Measurements from ENCODE around the gene PLA2G4C. TPM values are rescaled to one million over a fixed set of nuclear protein-coding genes. Genes with fewer than 3 reads are reported as not detected.

The PLA2G4C gene
- polyA plus RNA-seq, 2 of the 4 experiments (the other 2 are of a cell fraction): 1.4 to 2.1 TPM

DNA sequence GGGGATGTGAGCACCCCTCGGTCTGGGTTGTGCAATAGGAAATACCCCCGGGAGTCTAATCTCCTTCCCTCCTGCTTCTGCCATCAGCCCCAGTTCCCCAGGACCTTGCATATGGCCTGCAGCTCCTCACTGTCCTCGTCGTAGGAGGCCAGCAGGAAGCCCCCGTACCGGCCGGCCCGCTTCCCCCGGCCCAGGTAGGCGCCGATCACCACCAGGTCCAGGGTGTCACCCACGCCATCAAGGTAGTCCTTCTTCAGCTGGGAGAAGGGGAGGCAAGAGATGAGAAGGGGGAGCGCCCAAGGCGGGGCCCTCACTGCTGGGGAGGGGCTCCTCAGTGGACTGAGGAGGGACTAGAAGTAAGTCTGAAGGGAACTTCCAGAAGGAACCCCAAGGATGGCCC is 10.4 kb upstream of the PLA2G4C start:
- WGBS (ENCODE audit: missing lambda C conversion rate): 97% methylated on average over 14 of the region's 14 CpGs
- DNase-seq (ENCODE audit: low read depth in 1 of 2, low spot score in 1 of 2) (no peak), ATAC-seq (no peak), FAIRE-seq (no peak)
- CTCF ChIA-PET: interaction anchor here (0.7 to 10.4 kb wide), 2 partner anchors 12 to 73 kb away, joined by 5 to 111 read pairs; partner anchors contain the start of gene PLA2G4C
- H3K4me2 ChIP-seq: no peak overlapping the region
- no peak overlapping the region for H3K4me3 ChIP-seq
- H3K4me1 ChIP-seq: no peaks in the 10 kb centered on the region
- no peak overlapping the region for H3K27ac ChIP-seq
- TF ChIP-seq RNF2 (IDR thresholded peaks at IDR 0.05; ENCODE audit: borderline replicate concordance, low read depth): no peak
- POLR2A ChIA-PET: no interaction called here
- H3K9me3 ChIP-seq: no peaks in the 10 kb centered on the region

DNA sequence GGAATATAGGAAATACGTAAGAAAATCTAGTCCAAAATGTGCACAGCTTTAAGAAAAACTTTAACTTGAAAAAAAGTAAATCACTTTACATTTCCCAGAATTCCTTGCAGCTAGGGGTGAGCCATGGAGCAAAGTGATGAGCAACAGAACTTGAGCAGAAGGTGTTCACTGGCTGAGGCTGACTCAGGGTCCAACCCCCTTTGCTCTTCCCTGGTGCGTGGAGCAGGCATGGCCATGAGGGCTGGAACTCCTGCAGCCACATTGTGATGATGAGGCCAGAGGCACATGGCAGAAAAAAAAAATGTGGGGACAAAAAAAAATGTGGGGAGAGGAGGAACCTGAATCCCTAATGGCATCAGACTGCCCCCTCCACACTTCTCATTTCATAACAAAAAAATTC is 9.9 kb upstream of the PLA2G4C start:
- no peak overlapping the region for H3K4me3 ChIP-seq
- no peak for TF ChIP-seq TFCP2L1 (CRISPR knock-in tag; IDR thresholded peaks at IDR 0.05)
- no peak for TF ChIP-seq RFX5 (IDR thresholded peaks at IDR 0.05)
- no peak for TF ChIP-seq HEYL (CRISPR knock-in tag; IDR thresholded peaks at IDR 0.05)
- TF ChIP-seq, protein P1, sequence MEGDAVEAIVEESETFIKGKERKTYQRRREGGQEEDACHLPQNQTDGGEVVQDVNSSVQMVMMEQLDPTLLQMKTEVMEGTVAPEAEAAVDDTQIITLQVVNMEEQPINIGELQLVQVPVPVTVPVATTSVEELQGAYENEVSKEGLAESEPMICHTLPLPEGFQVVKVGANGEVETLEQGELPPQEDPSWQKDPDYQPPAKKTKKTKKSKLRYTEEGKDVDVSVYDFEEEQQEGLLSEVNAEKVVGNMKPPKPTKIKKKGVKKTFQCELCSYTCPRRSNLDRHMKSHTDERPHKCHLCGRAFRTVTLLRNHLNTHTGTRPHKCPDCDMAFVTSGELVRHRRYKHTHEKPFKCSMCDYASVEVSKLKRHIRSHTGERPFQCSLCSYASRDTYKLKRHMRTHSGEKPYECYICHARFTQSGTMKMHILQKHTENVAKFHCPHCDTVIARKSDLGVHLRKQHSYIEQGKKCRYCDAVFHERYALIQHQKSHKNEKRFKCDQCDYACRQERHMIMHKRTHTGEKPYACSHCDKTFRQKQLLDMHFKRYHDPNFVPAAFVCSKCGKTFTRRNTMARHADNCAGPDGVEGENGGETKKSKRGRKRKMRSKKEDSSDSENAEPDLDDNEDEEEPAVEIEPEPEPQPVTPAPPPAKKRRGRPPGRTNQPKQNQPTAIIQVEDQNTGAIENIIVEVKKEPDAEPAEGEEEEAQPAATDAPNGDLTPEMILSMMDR (IDR thresholded peaks at IDR 0.05): no peak
- TF ChIP-seq HOXB13 (CRISPR knock-in tag; IDR thresholded peaks at IDR 0.05; ENCODE audit: low read depth): no peak
- no peak for TF ChIP-seq KDM1A (IDR thresholded peaks at IDR 0.05; ENCODE audit: low read depth)
- no peak for TF ChIP-seq ZNF302 (CRISPR knock-in tag; IDR thresholded peaks at IDR 0.05)
- TF ChIP-seq BHLHE40 (IDR thresholded peaks at IDR 0.05; ENCODE audit: low read depth, low read length): no peak
- TF ChIP-seq CEBPB (IDR thresholded peaks at IDR 0.05): no peak
- TF ChIP-seq, protein P2, sequence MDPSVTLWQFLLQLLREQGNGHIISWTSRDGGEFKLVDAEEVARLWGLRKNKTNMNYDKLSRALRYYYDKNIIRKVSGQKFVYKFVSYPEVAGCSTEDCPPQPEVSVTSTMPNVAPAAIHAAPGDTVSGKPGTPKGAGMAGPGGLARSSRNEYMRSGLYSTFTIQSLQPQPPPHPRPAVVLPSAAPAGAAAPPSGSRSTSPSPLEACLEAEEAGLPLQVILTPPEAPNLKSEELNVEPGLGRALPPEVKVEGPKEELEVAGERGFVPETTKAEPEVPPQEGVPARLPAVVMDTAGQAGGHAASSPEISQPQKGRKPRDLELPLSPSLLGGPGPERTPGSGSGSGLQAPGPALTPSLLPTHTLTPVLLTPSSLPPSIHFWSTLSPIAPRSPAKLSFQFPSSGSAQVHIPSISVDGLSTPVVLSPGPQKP (IDR thresholded peaks at IDR 0.05; ENCODE audit: low read depth, low read length): no peak
- TF ChIP-seq RARB (CRISPR knock-in tag; IDR thresholded peaks at IDR 0.05): no peak
- H3K4me2 ChIP-seq: no peak overlapping the region
- ATAC-seq (no peak), DNase-seq (ENCODE audit: low read depth in 1 of 2, low spot score in 1 of 2) (peak in 1 of 2 experiments; percentile 44), FAIRE-seq (no peak)
- H3K9me3 ChIP-seq: no peaks in the 10 kb centered on the region
- WGBS (ENCODE audit: missing lambda C conversion rate): 87% methylated on average over 2 of the region's 2 CpGs
- no peak overlapping the region for H3K27ac ChIP-seq
- no peaks in the 10 kb centered on the region for H3K4me1 ChIP-seq
- ChIA-PET POLR2A (no interaction called here), CTCF (interaction anchor here (0.7 to 10.4 kb wide), 4 partner anchors 11 to 157 kb away, joined by 4 to 111 read pairs (median 5); partner anchors contain the start of gene PLA2G4C)

DNA sequence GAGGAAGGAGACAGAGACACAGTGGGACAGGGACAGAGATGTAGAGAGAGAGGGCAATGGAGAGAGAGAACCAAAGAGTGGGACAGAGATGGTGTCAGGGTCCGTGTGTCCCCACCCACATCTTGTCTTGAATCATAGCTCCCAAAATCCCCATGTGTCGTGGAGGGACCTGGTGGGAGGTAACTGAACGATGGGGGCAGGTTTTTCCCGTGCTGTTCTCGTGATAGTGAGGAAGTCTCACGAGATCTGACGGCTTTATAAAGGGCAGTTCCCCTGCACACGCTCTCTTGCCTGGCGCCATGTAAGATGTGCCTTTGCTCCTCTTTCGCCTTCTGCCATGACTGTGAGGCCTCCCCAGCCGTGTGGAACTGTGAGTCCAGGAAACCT is 7.5 kb upstream of the PLA2G4C start:
- ATAC-seq (no peak), FAIRE-seq (no peak), DNase-seq (ENCODE audit: low read depth in 1 of 2, low spot score in 1 of 2) (no peak)
- H3K4me1 ChIP-seq: 0 out of 3 replicates have a peak, but pooled peaks cover 2% of the 10 kb centered on the region
- WGBS (ENCODE audit: missing lambda C conversion rate): 84% methylated on average over 11 of the region's 11 CpGs
- no peak overlapping the region for H3K4me2 ChIP-seq
- no peak overlapping the region for H3K27ac ChIP-seq
- POLR2A ChIA-PET: interaction anchor here (0.7 kb wide), 1 partner anchor 8 kb away, joined by 6 read pairs; no protein-coding TSS in a partner anchor
- CTCF ChIA-PET: interaction anchor here (1.1 to 10.4 kb wide), 4 partner anchors 9 to 35 kb away, joined by 3 to 111 read pairs (median 12); partner anchors contain the start of gene PLA2G4C
- TF ChIP-seq KDM1A (IDR thresholded peaks at IDR 0.05; ENCODE audit: low read depth): no peak
- TF ChIP-seq NR3C1 (IDR thresholded peaks at IDR 0.05): no peak
- no peak for TF ChIP-seq HOXB5 (CRISPR knock-in tag; IDR thresholded peaks at IDR 0.05)
- TF ChIP-seq TFCP2L1 (CRISPR knock-in tag; IDR thresholded peaks at IDR 0.05): no peak
- no peak for TF ChIP-seq RARB (CRISPR knock-in tag; IDR thresholded peaks at IDR 0.05)
- TF ChIP-seq BHLHE40 (IDR thresholded peaks at IDR 0.05; ENCODE audit: low read depth, low read length): no peak
- TF ChIP-seq SMC3 (IDR thresholded peaks at IDR 0.05): no peak
- no peak for TF ChIP-seq FOSL2 (IDR thresholded peaks at IDR 0.05)
- TF ChIP-seq FOSL2 (CRISPR knock-in tag; IDR thresholded peaks at IDR 0.05): no peak
- TF ChIP-seq ZNF302 (CRISPR knock-in tag; IDR thresholded peaks at IDR 0.05): no peak
- TF ChIP-seq MAFK (IDR thresholded peaks at IDR 0.05; ENCODE audit: partially characterized antibody): no peak
- TF ChIP-seq MYC (IDR thresholded peaks at IDR 0.05; ENCODE audit: borderline replicate concordance, low read length): no peak
- TF ChIP-seq, protein P3, sequence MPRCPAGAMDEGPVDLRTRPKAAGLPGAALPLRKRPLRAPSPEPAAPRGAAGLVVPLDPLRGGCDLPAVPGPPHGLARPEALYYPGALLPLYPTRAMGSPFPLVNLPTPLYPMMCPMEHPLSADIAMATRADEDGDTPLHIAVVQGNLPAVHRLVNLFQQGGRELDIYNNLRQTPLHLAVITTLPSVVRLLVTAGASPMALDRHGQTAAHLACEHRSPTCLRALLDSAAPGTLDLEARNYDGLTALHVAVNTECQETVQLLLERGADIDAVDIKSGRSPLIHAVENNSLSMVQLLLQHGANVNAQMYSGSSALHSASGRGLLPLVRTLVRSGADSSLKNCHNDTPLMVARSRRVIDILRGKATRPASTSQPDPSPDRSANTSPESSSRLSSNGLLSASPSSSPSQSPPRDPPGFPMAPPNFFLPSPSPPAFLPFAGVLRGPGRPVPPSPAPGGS (IDR thresholded peaks at IDR 0.05): no peak
- no peak for TF ChIP-seq EHMT2 (IDR thresholded peaks at IDR 0.05; ENCODE audit: low read depth)
- TF ChIP-seq JUNB (IDR thresholded peaks at IDR 0.05): no peak
- TF ChIP-seq ZFP36 (IDR thresholded peaks at IDR 0.05; ENCODE audit: borderline replicate concordance, partially characterized antibody): no peak
- TF ChIP-seq CBX2 (IDR thresholded peaks at IDR 0.05; ENCODE audit: borderline replicate concordance, low read depth): no peak
- TF ChIP-seq TP53 (CRISPR knock-in tag; IDR thresholded peaks at IDR 0.05): no peak
- no peaks in the 10 kb centered on the region for H3K9me3 ChIP-seq
- no peak overlapping the region for H3K4me3 ChIP-seq

Measured in A549 (cell line).